NK-92 (cell line): ENCODE measurements around the gene HES1.

ENCODE experiments used
- DNase-seq: peaks from one replicate; lab custom pipeline; 2025; ENCODE audit not compliant: unreplicated experiment; lab: John Stamatoyannopoulos, UW

Gene HES1

GRCh38 chr3:194101592-194102432, 34.1 kb upstream of the HES1 start:
- no peak for DNase-seq

GRCh38 chr3:194102436-194102835, 33.5 kb upstream of the HES1 start:
- DNase-seq, result no peak

- no peak for DNase-seq
These were observed 32.4 kb upstream of the HES1 start for GRCh38 chr3:194103505-194103904.

- DNase-seq, result no peak
These were observed 31.8 kb upstream of the HES1 start for GRCh38 chr3:194103983-194104751.

GRCh38 chr3:194105292-194105691, 30.7 kb upstream of the HES1 start:
- no peak for DNase-seq

- no peak for DNase-seq
These were observed 28.8 kb upstream of the HES1 start for GRCh38 chr3:194107107-194107506.

- DNase-seq, result no peak
These were observed 26.6 kb upstream of the HES1 start for GRCh38 chr3:194109192-194109863.

GRCh38 chr3:194110483-194110882, 25.5 kb upstream of the HES1 start:
- DNase-seq, result no peak

- no peak for DNase-seq
These were observed 24.6 kb upstream of the HES1 start for GRCh38 chr3:194111336-194111735.

- no peak for DNase-seq
These were observed 23.5 kb upstream of the HES1 start for GRCh38 chr3:194112120-194113106.

- no peak for DNase-seq
These were observed 21.8 kb upstream of the HES1 start for GRCh38 chr3:194114123-194114522.

- no peak for DNase-seq
These were observed 18.7 kb upstream of the HES1 start for GRCh38 chr3:194117104-194117845.

GRCh38 chr3:194118920-194119319, 17.0 kb upstream of the HES1 start:
- no peak for DNase-seq

GRCh38 chr3:194119831-194120590, 15.9 kb upstream of the HES1 start:
- no peak for DNase-seq

- DNase-seq, result no peak
These were observed 14.9 kb upstream of the HES1 start for GRCh38 chr3:194120789-194121770.

GRCh38 chr3:194121891-194122631, 13.9 kb upstream of the HES1 start:
- no peak for DNase-seq

- DNase-seq, result no peak
These were observed 12.2 kb upstream of the HES1 start for GRCh38 chr3:194123726-194124125.
